GM11168 (cell line): ENCODE measurements around the gene ATG2A.

Source experiments
- in situ Hi-C: fragments of 300-500 bp; cut with MboI; formaldehyde crosslinking; loops from one replicate; pipeline ENCODE4 v1.12.0; 2022; ENCODE audit warnings: low sequenced_read_pairs; ENCODE audit not compliant: unreplicated experiment

Gene ATG2A

DNA sequence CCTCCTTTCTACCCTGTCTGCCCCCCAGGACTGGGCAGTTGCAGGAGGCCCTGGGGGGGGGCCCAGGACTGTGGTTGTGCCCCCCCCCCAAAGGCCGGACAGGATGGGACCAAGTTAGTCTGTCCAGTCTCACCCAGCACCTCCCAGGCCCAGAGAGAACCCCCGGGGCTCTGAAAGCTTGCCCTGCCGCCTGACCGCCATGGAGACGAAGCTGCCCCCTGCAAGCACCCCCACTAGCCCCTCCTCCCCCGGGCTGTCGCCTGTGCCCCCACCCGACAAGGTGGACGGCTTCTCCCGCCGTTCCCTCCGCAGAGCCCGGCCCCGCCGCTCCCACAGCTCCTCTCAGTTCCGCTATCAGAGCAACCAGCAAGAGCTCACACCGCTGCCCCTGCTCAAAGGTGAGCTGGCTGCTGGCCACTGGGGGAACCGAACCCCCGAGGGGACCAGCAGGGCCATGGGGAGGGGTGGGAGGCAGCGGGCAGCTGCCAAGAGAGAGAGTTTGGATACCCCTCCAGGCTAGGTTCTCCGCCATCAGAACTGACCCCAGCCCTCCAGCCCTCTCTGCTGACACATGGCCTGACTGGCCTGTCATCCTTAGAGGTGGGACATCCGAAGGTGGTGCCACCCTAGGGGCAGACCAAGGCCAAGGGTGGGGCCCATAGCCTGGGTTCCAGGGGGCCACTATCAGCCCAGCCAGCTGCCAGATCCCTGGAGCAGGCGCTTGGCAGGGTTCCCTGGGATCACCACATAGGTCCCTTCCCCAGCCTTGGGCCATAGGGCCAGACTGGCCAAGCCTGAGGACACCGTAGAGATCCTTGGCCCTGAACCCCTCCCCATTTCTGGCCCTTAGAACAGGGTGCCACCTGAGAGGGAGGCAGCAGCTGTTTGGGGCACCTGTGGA is 8.8 kb upstream of the ATG2A start:
- in situ Hi-C loops = no loop called here

DNA sequence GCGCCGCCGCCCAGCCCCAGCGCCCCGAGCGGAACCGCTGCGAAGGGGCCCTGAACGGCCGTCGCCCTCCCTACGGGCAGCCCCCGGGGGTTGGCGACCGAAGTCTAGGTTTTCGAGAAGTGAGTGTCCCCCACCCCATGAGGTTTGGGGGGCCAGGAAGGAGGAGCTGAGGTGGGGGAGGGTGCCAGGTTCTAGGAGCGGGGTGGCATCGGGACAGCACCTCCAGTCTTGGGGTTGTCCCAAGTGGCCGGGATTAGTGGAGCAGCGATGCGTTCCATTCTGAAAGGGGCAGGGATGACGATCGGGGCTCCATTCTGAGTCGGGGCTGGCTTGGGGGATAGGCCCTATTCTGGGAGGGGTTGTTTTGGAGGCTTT is 7.9 kb upstream of the ATG2A start:
- in situ Hi-C loops = no loop called here

DNA sequence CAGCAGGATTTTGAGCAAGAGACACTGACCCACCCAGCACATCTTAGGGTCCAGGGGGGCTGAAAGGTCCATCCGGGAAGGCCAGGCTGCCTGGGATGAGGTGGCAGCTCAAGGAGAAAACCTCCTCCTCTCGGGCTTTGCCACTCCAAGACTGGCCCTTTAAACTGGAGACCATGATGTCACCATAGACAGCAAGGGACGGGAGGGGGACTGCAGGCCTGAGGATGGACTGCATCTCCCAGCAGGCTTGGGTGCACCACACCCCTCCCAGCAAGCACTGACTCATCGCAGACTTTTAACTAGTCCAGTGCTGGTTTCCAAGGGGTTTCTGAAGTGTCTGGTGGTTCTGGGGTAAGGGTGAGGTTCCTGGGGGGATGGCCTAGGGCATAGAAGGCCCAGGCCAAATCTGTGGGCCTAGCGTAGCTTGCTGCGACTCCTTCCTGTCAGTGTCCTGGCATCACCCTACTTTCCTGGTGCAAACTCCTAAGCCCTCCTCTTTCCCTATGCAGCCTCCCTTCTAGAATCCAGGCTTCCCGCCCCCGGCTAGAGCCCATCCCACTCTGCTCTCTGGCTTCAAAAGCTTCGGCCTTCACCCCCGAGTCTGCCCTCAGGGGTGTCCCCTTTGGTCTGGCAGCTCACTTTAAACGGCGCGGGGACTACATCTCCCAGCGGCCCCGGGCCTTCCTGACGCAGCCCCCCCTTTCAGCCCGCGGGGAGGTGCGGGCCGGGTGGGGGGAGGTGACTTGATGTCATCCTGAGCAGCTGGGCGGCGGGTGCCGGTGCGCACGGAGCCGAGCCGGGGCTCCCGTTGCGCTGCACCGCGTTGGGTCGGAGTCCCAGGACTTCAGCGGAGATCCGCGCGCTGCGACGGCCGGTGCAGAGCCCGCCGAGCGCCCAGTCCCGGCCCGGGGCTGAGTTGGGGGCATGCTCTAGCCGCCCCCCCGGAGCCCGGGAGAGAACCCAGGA is 7.2 kb upstream of the ATG2A start, which contains the start of gene PPP2R5B:
TSS of gene PPP2R5B (plus strand) at position 746 of the 966 bp plus-strand sequence. CDS start 1,046 bp downstream, outside the sequence.
- in situ Hi-C loops = no loop called here

DNA sequence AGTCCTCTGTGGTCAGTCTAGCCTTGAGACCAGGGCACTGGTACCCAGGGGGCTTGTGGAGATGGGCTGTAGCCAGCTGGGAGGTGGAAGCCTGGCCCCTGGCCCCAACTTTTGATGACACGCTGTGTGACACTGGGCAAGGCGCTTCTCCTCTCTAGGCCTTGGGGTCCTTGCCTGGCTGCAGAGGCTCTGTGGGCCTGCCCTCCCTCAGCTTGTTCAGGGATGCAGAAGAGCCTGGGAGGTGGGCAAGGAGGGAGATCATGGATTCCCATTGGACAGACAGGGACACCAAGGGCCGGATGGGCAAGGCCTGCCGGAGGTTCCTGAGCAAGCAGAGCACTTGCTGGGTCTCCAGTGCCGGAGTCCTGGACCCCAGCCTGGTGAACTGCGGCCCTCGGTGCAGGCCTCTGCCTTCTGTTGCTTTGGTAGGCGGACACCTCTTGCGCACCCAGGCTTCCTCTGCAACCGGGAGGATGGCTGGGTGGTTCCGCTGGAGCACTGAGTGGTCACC is 6.2 kb upstream of the ATG2A start:
- in situ Hi-C loops = no loop called here

DNA sequence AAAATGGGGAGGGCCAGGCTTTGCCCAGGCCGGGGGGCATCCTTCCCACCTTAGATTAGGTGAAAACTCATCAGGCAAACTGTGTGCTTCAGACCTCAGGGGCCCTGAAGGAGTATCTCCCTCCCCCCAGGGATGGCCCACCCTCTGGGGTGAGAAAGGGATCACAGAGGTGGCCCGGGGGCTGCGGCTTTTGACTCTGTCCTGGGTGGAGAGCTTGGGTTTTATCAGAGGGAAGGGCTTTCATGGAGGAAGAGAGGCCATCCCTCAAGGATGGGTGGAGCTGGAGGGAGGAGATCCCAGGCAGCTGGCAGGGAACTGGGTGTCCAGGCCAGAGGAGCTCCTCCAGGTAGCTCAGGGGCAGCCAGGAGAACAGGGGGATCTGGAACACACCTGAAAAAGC is 4.4 kb upstream of the ATG2A start:
- in situ Hi-C loops = no loop called here

DNA sequence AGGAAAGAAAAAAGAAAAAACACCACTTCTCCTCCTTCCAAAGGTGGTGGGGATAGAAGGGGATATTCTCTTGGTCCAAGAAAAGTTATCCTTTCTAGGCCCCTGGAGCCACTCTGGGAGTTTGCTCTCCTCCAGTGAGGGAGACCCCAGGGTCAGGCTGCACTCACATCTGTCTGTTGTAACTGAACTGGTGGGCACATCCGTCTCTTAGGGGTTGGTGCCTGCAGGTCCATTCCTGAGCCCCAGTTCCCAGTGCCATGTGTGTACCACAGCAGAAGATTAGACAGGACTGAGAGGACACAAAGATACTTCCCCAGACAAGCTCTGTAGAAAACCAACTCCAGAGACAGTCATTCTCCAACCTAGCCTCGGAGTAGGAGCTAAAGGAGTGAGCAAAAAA is 3.1 kb upstream of the ATG2A start:
- in situ Hi-C loops = no loop called here

DNA sequence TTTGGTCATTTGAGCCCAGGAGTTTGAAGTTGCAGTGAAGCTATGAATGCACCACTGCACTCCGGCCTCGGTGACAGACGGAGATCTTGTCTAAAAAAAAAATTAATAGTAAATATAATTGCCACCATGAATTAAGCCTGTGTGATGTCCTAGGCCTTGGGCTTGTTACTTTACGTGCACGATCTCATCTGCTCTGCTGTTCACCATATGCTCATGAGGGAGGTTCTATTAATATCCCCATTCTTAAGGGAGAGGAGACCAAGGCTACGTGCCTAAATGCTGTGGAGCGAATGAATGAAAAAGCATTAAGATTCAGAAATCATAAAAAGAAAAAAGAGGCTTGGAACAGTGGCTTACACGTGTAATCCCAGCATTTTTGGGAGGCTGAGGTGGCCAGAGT is 2.6 kb upstream of the ATG2A start:
- in situ Hi-C loops = no loop called here

DNA sequence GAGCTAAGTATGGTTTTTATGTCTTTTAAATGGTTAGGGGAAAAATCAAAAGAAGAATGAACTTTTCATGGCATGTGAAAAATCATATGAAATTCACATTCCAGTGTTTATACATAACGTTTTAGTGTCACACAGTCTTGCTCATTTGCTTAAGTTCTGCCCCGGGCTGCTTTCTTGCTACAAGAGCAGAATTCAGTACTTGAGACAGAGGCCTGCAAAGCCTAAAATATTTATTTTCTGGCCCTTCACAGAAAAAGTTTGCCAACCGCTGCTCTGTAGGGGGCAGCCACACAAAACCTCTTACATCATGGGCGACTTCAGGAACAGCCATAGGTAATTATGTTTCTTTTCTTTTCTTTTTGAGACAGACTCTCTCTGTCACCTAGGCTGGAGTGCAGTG is 1.0 kb upstream of the ATG2A start:
- in situ Hi-C loops = no loop called here

DNA sequence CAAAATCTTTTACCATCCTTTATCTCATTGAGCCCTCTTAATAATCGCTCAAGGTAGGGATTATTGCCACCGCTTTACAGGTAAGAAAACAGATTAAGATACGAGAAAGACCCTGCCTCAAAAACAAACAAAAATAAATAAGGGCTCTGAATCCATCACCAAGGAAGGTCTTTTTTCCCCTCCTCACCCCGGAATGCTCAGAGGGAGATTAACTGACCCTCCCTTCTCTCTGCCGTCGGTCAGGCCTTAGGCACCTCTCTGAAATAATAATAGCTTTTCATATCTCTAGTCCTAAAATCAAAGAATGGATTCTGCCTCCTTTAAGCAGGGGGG is 620 bp upstream of the ATG2A start:
- in situ Hi-C loops = no loop called here

DNA sequence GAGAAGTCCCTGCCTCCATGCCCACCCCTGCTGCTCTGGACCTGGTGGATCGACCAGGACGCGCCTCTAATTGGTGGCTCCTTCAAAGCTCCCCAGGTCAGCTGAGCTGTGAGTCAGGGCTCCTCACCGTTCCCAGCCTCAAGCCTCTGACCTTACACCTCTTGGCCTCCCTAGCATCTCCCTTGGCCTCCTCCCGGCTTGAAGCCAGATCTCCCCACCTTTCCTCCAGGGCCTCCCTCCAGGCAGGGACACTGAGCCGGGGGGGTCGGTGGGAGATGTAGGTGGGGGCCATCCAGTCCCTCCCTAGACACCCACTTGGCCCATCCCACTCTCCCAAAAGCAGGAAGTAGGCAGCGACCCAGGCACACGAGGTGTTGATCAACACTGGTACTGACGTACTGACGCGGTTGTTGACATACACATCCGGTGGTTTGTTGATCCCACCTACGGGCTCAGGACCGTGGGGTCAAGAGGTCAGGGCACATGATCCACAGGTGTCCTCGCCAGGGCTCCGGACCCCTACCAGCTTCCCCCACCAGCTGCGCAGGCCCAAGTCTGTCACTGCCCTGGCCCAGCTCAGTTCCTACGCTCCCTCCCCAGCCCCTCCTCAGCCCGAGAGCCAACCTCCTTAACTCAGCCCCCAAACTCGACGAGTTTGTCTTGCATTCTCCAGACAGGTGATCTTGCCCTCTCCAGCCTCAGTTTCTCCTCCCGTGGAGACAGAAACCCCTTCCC is 802 bp downstream of the ATG2A start:
- in situ Hi-C loops = no loop called here

DNA sequence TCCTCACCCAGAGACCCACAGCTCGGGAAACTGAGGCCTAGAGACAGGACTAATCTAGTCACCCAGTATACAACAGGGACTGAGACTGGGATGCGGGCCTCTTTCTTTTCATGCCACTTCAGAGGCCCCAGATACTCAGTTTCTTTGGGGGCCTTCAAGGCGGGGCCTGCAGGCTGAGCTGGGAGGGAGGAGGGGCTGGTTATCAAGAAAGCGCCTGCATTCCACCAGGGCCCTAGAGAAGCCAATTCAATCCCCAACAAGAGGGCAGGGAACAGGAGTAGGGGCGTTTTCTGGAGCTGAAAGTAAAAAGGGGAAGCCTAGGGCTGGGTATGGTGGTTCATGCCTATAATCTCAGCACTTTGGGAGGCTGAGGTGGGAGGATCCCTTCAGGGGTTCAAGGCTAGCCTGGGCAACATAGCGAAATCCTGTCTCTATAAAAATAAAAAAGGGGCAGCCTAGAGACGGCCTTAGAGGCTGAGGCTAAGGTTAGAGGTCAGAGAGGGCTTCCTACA is 1.6 kb downstream of the ATG2A start:
- in situ Hi-C loops = no loop called here

DNA sequence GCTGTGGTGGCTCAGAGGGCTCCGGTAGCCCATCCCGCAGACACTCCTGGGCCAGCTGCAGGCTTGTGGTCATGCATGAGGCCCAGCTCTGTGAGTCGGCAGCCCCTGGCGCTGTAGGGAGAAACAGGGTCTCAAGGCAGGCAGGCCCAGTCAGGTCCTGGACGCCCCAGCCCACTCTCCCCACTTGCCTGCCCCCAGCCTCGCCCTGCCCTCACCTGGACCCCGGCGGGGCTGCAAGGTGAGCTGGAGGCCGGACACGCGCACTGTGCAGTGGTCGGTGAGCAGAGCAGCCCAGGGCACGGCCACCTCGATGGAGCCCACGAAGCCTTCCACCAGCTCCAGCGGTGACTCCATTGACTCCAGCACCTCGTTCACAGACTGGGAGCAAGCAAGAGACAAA is 2.9 kb downstream of the ATG2A start:
- in situ Hi-C loops = no loop called here

DNA sequence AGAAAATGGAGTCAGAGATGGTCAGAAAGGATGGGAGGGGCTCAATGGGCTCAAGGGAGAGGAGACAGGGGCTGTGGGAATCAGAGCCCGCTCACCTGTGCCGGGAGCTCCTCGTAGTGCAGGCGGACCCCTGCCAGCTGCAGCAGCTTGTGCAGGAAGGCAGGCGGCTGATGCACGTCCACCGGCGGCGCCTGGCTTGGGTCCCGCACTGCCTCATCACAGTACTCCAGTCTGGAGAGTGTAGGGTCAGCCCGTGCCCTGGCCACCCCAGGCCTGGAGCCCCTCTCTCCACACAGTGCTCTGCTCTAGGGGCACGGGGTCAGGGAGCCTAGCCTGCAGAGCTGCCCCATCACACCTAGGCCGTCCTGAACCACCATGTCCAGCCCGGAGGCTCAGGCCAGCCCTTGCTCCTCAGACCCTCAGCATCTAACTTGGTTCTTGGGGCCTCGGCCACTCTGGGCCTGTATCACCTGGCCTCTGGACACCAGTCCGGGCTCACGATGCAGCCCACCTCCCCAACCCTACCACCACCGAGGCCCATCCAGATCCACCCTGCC is 3.8 kb downstream of the ATG2A start:
- in situ Hi-C loops = no loop called here

DNA sequence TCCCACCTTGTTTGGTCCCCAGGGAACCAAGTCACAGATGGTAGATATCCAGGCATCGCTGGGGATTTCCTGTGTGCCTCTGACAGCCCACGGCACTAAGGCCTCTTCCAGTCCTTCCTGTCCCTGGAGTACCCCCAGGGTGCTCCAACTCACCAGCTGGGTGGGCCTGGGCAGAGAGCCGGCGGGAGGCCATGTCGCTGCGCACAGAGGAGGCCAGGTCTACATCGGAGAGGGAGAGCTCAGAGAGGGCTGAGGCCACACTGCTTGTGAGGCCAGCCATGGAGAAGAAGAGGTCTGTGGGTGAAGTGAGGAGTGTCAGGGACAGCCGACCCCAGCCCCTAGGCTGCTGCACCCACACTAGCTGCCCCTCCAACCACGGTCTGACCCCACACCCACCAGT is 5.3 kb downstream of the ATG2A start:
- in situ Hi-C loops = no loop called here

DNA sequence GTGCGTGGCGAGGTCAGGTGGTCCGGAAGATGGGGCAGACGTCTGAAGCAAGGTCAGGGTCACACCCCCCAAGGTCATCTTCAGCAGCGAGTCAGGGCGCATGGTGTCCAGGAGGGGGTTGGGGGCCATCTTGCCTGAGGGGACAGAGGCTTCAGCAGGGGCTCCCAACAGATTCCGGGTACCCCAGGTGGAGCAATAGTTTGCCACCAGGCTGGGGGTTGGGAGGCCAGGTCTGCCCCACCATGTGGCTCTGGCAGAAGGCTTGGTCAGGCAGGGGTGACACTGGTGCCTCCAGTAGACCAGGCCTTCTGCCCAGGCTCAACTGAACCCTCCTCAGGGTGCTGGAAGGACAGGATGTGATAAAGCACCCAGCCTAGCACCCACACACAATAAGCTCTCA is 5.9 kb downstream of the ATG2A start:
- in situ Hi-C loops = no loop called here

DNA sequence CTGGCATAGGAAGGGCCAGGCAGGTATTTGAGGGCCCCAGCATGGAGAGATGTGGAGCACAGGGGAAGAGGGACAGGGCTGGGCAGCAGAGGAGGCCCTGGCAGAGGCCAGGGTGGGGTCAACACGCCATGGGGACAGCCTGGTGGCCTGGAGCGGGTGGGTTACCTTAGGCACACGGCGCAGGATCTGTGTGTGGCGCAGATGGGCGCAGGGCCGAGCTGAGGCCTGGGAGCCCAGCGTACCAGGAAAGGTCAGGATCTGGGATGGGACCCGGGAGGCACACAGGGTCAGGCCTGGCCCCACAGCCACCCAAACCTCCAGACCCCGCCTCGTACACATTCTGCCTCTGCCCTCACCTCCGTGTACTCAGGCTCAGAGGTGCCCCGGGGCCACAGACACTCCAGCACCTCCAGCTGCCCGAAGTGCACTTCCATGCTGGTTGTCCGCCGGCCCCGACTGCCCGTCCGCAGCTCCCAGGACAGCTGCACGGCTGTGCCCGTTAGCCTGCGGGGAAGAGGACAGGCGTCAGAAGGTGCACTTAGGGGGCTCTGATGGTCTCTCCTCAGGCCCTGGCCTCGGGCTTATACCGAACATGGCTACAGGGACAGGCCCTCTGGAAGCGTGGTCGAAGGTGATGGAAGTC is 6.4 kb downstream of the ATG2A start:
- in situ Hi-C loops = no loop called here

DNA sequence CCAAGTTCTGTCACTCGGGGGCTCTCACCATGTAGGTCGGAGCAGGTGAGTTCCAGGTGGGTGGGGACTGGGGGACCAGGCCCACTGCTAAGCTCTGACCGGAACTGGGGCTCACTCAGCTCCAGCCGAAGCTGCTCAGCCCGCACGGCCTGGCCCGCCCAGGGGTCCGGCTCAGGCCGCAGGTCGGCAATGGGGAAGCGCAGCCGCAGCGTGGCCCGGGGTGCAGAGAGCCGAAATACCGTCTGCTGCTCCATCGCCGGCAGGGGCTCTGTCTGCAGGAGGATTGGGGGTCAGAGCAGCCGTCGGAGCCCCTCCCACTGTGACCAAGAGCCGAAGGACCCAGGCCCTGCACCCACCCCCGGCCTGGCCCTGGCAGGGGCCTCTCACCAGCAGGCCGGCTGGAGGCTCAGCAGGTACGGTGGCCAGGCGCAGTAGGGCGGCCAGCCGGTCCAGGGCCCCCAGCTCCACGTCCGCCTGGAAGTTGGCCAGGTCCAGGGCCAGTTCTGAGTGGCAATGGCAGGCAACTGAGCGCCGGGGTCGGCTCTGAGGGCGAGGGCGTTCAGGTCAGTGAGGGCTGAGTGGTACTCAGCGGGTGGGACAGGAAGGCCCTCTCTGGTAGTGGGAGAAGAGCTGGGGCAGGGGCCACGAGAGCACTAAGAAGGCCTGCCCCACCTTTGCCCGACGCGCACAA is 7.2 kb downstream of the ATG2A start:
- in situ Hi-C loops = no loop called here

DNA sequence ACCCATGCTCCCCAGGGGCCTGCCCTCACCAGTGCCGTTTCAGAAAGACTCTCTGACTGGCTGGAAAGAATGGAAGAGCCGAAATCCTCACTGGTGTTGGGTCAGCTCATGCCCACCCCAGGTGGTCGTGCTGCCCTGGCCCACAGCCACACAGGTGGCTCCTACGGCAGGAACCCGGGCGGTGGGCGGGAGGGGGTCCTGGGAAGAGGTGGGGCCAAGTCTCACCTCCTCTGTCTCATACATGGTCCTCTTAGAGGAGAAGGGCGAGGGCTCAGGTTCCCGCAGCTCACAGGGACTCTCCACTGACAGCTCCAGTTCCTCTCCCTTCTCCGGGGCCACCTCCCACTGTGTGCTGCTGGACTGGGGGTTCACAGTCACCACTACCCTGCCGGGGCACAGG is 8.2 kb downstream of the ATG2A start:
- in situ Hi-C loops = no loop called here

DNA sequence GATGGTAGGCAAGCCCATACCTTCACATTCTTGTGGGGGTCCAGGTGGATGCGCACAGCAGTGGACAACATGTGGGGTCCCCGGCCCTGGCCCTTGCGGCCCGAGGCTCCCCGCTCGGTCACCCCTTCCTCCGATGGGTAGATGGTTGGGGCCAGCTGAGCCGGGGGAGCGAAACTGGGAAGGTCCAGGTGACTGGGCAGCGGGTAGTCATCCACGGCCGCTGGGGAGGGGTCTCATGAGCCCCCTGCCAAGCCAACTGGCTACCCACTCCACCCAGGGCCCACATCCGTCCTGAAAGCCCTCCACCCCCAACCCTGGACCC is 10.7 kb downstream of the ATG2A start:
- in situ Hi-C loops = no loop called here
